OCI-LY7 (cell line): Measurements from ENCODE around the gene ADGRG6. TPM values are rescaled to one million over a fixed set of nuclear protein-coding genes. Genes with fewer than 3 reads are reported as not detected.

ENCODE experiments used
- BruUV-seq: library from RNA; stranded (reverse); fragments of 400-500 nt; replicated peaks from 2 replicates; lab custom pipeline; 2021; lab: Mats Ljungman, UMichigan
- CTCF ChIA-PET: fragments of 300-600 bp; sonication (Branson Sonifier 250); formaldehyde crosslinking; loops from one replicate; lab custom pipeline; 2022; ENCODE audit warnings: antibody characterized with exemption; ENCODE audit not compliant: unreplicated experiment; lab: Charles Lee
- POLR2A ChIA-PET: fragments of 300-600 bp; sonication (Branson Sonifier 250); formaldehyde crosslinking; loops from one replicate; lab custom pipeline; 2022; ENCODE audit warnings: antibody characterized with exemption; lab: Charles Lee
- DNase-seq: peaks from one replicate; pipeline ENCODE4 v3.0.0-alpha.2; 2015; ENCODE audit warnings: low spot score
- H2AFZ ChIP-seq: fragments of 200-600 bp; sonication (generic), shearing (Covaris generic); 2 replicates; pipeline ENCODE4 v1.6.1; 2014; ENCODE audit warnings: mild to moderate bottlenecking, antibody characterized with exemption, low read length, moderate library complexity
- H3K27ac ChIP-seq: fragments of 200-600 bp; sonication (generic); 2 replicates; pipeline ENCODE4 v1.5.1; 2014; ENCODE audit warnings: mixed run types, low read depth, mild to moderate bottlenecking, moderate library complexity, low read length, inconsistent platforms; ENCODE audit not compliant: poor library complexity, severe bottlenecking
- H3K36me3 ChIP-seq: fragments of 200-600 bp; sonication (generic); 2 replicates; pipeline ENCODE4 v1.6.1; 2014; ENCODE audit warnings: mild to moderate bottlenecking, antibody characterized with exemption, low read length, moderate library complexity, mixed read lengths; ENCODE audit not compliant: insufficient read depth
- H3K4me1 ChIP-seq: fragments of 200-600 bp; sonication (generic); 2 replicates; pipeline ENCODE4 v1.5.1; 2014; ENCODE audit warnings: mild to moderate bottlenecking, low read length; ENCODE audit not compliant: insufficient read depth, poor library complexity, severe bottlenecking
- H3K4me2 ChIP-seq: fragments of 200-600 bp; sonication (generic); 2 replicates; pipeline ENCODE4 v1.6.1; 2014; ENCODE audit warnings: mild to moderate bottlenecking, low read length
- H3K4me3 ChIP-seq: fragments of 200-600 bp; sonication (generic); 2 replicates; pipeline ENCODE4 v1.5.1; 2014; ENCODE audit warnings: mild to moderate bottlenecking, low read depth, low read length; ENCODE audit not compliant: poor library complexity, severe bottlenecking
- H3K79me2 ChIP-seq: fragments of 200-600 bp; sonication (generic); 2 replicates; pipeline ENCODE4 v1.6.1; 2016; ENCODE audit warnings: low read depth, mild to moderate bottlenecking, low read length, moderate library complexity, mixed read lengths; ENCODE audit not compliant: insufficient read depth
- H3K9me2 ChIP-seq: fragments of 200-600 bp; sonication (generic); 2 replicates; pipeline ENCODE4 v1.6.1; 2016; ENCODE audit warnings: mild to moderate bottlenecking, low read length, mixed read lengths; ENCODE audit not compliant: insufficient read depth
- H3K9me3 ChIP-seq: fragments of 200-600 bp; sonication (generic); 2 replicates; pipeline ENCODE4 v1.6.1; 2014; ENCODE audit warnings: mild to moderate bottlenecking, mixed run types, low read length, mixed read lengths
- H4K20me1 ChIP-seq: fragments of 200-600 bp; sonication (generic); 2 replicates; pipeline ENCODE4 v1.6.1; 2014; ENCODE audit warnings: mild to moderate bottlenecking, antibody characterized with exemption, low read length, moderate library complexity, mixed read lengths; ENCODE audit not compliant: insufficient read depth
- CTCF ChIP-seq: fragments of 200-600 bp; sonication (generic); conservative IDR thresholded peaks from 2 replicates; pipeline ENCODE4 v1.5.1; 2014; ENCODE audit warnings: mild to moderate bottlenecking, antibody characterized with exemption, low read length, moderate library complexity, mixed read lengths
- EZH2phosphoT487 ChIP-seq: fragments of 200-600 bp; sonication (generic); IDR thresholded peaks from 2 replicates; pipeline ENCODE4 v1.6.1; 2018; ENCODE audit warnings: low read depth, borderline replicate concordance, mild to moderate bottlenecking, mixed run types, antibody characterized with exemption, low read length, moderate library complexity, mixed read lengths
- intact Hi-C: fragments of 100-400 bp; cut with micrococcal nuclease; formaldehyde crosslinking; loops from one replicate; pipeline ENCODE4 v1.10.0; 2022; ENCODE audit not compliant: unreplicated experiment
- total RNA-seq, 2 experiments: library from RNA; depleted of rRNA in 1 of 2; stranded (reverse); fragments of >200 nt in 1 of 2; shearing (Covaris generic) in 1 of 2; gene quantifications; 2 replicates each; pipeline ENCODE4 v1.2.3, GENCODE V29; 2014 to 2022

The ADGRG6 gene
- total RNA-seq, 2 experiments from 2014 or later: not detected

GRCh38 chr6:142361779-142362750 lies 60.3 kb downstream of the ADGRG6 start:
- H3K4me3 ChIP-seq: no peak overlapping the region
- BruUV-seq: no TSS peak
- H3K4me1 ChIP-seq: no peaks in the 10 kb centered on the region
- CTCF ChIA-PET: no interaction called here
- no peak for TF ChIP-seq EZH2phosphoT487
- no peak for TF ChIP-seq CTCF
- POLR2A ChIA-PET: interaction anchor here (0.6 to 1.1 kb wide), 3 partner anchors 11 to 112 kb away, joined by 3 read pairs; no protein-coding TSS in a partner anchor
- H3K27ac ChIP-seq: no peak overlapping the region
- no peaks in the 10 kb centered on the region for H4K20me1 ChIP-seq
- intact Hi-C loops: no loop called here
- no peak overlapping the region for H3K4me2 ChIP-seq
- no peaks in the 10 kb centered on the region for H3K36me3 ChIP-seq
- no peaks in the 10 kb centered on the region for H3K9me2 ChIP-seq
- H3K79me2 ChIP-seq: no peaks in the 10 kb centered on the region
- no peaks in the 10 kb centered on the region for H3K9me3 ChIP-seq
- DNase-seq: no peak
- H2AFZ ChIP-seq: no peak overlapping the region

- Histone ChIP-seq H3K27ac (no peak overlapping the region), H2AFZ (no peak overlapping the region), H3K4me2 (no peak overlapping the region), H3K4me1 (no peaks in the 10 kb centered on the region), H3K36me3 (no peaks in the 10 kb centered on the region), H3K9me3 (no peaks in the 10 kb centered on the region), H4K20me1 (no peaks in the 10 kb centered on the region), H3K4me3 (no peak overlapping the region), H3K79me2 (no peaks in the 10 kb centered on the region), H3K9me2 (no peaks in the 10 kb centered on the region)
- POLR2A ChIA-PET: interaction anchor here (0.7 kb wide), 1 partner anchor 700 kb away, joined by 3 read pairs; no protein-coding TSS in a partner anchor
- TF ChIP-seq CTCF (no peak), EZH2phosphoT487 (no peak)
- BruUV-seq: no TSS peak
- CTCF ChIA-PET: no interaction called here
- no peak for DNase-seq
- intact Hi-C loops: no loop called here
Observed at GRCh38 chr6:142367061-142367460, 65.3 kb downstream of the ADGRG6 start.

- TF ChIP-seq EZH2phosphoT487: no peak
- no peak for TF ChIP-seq CTCF
- H2AFZ ChIP-seq: no peak overlapping the region
- no peak for DNase-seq
- ChIA-PET POLR2A (interaction anchor here (0.7 kb wide), 1 partner anchor 701 kb away, joined by 3 read pairs; no protein-coding TSS in a partner anchor), CTCF (no interaction called here)
- no peaks in the 10 kb centered on the region for H3K79me2 ChIP-seq
- intact Hi-C loops: no loop called here
- H3K9me3 ChIP-seq: no peaks in the 10 kb centered on the region
- no peak overlapping the region for H3K4me2 ChIP-seq
- H4K20me1 ChIP-seq: no peaks in the 10 kb centered on the region
- no peaks in the 10 kb centered on the region for H3K4me1 ChIP-seq
- H3K36me3 ChIP-seq: no peaks in the 10 kb centered on the region
- no TSS peak for BruUV-seq
- no peaks in the 10 kb centered on the region for H3K9me2 ChIP-seq
- H3K4me3 ChIP-seq: no peak overlapping the region
- H3K27ac ChIP-seq: no peak overlapping the region
Observed at GRCh38 chr6:142367501-142368018, 65.8 kb downstream of the ADGRG6 start.
